GM19467 (cell line): ENCODE results near the gene FAM222B.
"Not testable (repeated sequence)": the region's sequence is repeated elsewhere in the genome, so short reads cannot be mapped to it uniquely, and the experiment has no call there.

ENCODE experiments used
- ATAC-seq: cut with Tn5 transposase; IDR thresholded peaks from one replicate; pipeline ENCODE4 v1.9.1; 2021; ENCODE audit warnings: mild to moderate bottlenecking, moderate library complexity; ENCODE audit not compliant: unreplicated experiment

FAM222B gene

GRCh38 chr17:28846231-28846630, 3.6 kb upstream of the FAM222B start:
- no peak for ATAC-seq

- ATAC-seq, result no peak
Observed at GRCh38 chr17:28843816-28844148, 1.2 kb upstream of the FAM222B start.

- no peak for ATAC-seq
Observed at GRCh38 chr17:28841901-28842281, 699 bp downstream of the FAM222B start.

GRCh38 chr17:28839221-28839620, 3.4 kb downstream of the FAM222B start:
- no peak for ATAC-seq

- ATAC-seq, result not testable (repeated sequence)
Observed at GRCh38 chr17:28836541-28836940, 6.0 kb downstream of the FAM222B start.

- no peak for ATAC-seq
Observed at GRCh38 chr17:28834420-28834819, 8.2 kb downstream of the FAM222B start.

GRCh38 chr17:28828294-28829040, 14.1 kb downstream of the FAM222B start:
- no peak for ATAC-seq

- no peak for ATAC-seq
Observed at GRCh38 chr17:28827672-28828071, 14.9 kb downstream of the FAM222B start.

- ATAC-seq, result no peak
Observed at GRCh38 chr17:28819582-28819981, 23.0 kb downstream of the FAM222B start.

GRCh38 chr17:28818819-28819221, 23.8 kb downstream of the FAM222B start:
- ATAC-seq, result no peak

- ATAC-seq, result no peak
Observed at GRCh38 chr17:28816540-28816939, 26.1 kb downstream of the FAM222B start.

- ATAC-seq, result peak; percentile 13
Observed at GRCh38 chr17:28812748-28813377, 29.7 kb downstream of the FAM222B start.

- peak; percentile 97 for ATAC-seq
Observed at GRCh38 chr17:28812091-28812747, 30.4 kb downstream of the FAM222B start.

GRCh38 chr17:28811651-28812090, 30.9 kb downstream of the FAM222B start:
- no peak for ATAC-seq

GRCh38 chr17:28810437-28810836, 32.2 kb downstream of the FAM222B start:
- no peak for ATAC-seq

GRCh38 chr17:28807925-28808634, 34.5 kb downstream of the FAM222B start:
- no peak for ATAC-seq

GRCh38 chr17:28796062-28796461, 46.5 kb downstream of the FAM222B start:
- no peak for ATAC-seq

GRCh38 chr17:28794846-28795441, 47.6 kb downstream of the FAM222B start:
- ATAC-seq, result not testable (repeated sequence)

- no peak for ATAC-seq
Observed at GRCh38 chr17:28792877-28793661, 49.5 kb downstream of the FAM222B start.

- no peak for ATAC-seq
Observed at GRCh38 chr17:28788100-28788499, 54.5 kb downstream of the FAM222B start.
